ENCODE results near the gene TRIM29. TPM values are rescaled to one million over a fixed set of nuclear protein-coding genes. Genes with fewer than 3 reads are reported as not detected.

TRIM29 gene
- total and polyA plus RNA-seq, 2 of the 13 experiments (the other 11 are each of a cell fraction or from before 2014, with no cell fraction given) = 0.86 TPM

DNA sequence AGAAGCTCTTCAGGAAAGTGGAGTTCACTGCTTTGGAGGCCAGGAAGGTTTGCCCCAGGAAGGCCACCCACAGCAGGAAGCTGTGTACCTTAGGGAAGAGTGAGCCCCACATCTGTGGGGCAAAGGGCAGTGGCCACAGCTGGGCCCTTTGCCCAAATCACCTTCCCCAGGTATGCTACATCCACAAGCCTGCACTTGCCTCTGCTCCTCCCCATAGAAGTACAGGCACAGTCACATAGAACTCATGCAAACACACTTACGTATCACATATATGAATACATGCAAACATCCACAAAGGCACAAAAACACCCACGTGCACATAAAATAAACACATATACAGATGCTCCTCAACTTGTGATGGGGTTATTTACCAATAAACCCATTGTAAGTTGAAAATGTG lies 2.1 kb downstream of the TRIM29 start:
- Histone ChIP-seq H3K36me3 (replicated peaks in 1 of 2; ENCODE audit: control insufficient read depth in 1 of 2, insufficient read depth in 2 of 2, low read length in 2 of 2) (no peaks in the 10 kb centered on the region), H3K4me2 (ENCODE audit: low read depth, low read length) (no peak overlapping the region), H3K4me1 (ENCODE audit: insufficient read depth, low read length) (no peaks in the 10 kb centered on the region), H3K4me3 (replicated peaks in 1 of 3; ENCODE audit: insufficient read depth in 1 of 3, low read depth in 2 of 3, low read length in 3 of 3) (no peak overlapping the region), H3K79me2 (ENCODE audit: insufficient read depth, low read length) (no peaks in the 10 kb centered on the region), H3K9me3 (ENCODE audit: low read length) (no peaks in the 10 kb centered on the region), H3K27ac (ENCODE audit: extremely low read length, insufficient read depth, low read length) (no peak overlapping the region), H3K27me3 (ENCODE audit: control insufficient read depth in 1 of 2, insufficient read depth in 2 of 2, low read length in 2 of 2) (peaks cover 19 to 70% of the 10 kb centered on the region in 2 experiments), H4K20me1 (ENCODE audit: insufficient read depth, low read length) (no peaks in the 10 kb centered on the region), H2AFZ (ENCODE audit: low read length) (no peak overlapping the region), H3K9ac (ENCODE audit: insufficient read depth, low read depth, low read length) (no peak overlapping the region)
- no TSS peak for BruUV-seq (replicated peaks)
- ChIA-PET POLR2A (no interaction called here), CTCF (ENCODE audit: low intra/inter-chr PET ratio, low total read pairs) (no interaction called here)
- in situ Hi-C loops (cut with HindIII; ENCODE audit: extremely low pct_ligation_motif_present, low pct_unique_long_range_greater_than_20kb) = no loop called here
- intact Hi-C loops (cut with micrococcal nuclease; ENCODE audit: unreplicated experiment) = no loop called here
- no peak for TF ChIP-seq ZNF501 (CRISPR knock-in tag; IDR thresholded peaks at IDR 0.05)
- no peak for TF ChIP-seq CEBPB (IDR thresholded peaks at IDR 0.05; ENCODE audit: borderline replicate concordance, low read depth, low read length)
- TF ChIP-seq ZKSCAN8 (CRISPR knock-in tag; IDR thresholded peaks at IDR 0.05; ENCODE audit: borderline replicate concordance) = no peak
- TF ChIP-seq, protein P1, sequence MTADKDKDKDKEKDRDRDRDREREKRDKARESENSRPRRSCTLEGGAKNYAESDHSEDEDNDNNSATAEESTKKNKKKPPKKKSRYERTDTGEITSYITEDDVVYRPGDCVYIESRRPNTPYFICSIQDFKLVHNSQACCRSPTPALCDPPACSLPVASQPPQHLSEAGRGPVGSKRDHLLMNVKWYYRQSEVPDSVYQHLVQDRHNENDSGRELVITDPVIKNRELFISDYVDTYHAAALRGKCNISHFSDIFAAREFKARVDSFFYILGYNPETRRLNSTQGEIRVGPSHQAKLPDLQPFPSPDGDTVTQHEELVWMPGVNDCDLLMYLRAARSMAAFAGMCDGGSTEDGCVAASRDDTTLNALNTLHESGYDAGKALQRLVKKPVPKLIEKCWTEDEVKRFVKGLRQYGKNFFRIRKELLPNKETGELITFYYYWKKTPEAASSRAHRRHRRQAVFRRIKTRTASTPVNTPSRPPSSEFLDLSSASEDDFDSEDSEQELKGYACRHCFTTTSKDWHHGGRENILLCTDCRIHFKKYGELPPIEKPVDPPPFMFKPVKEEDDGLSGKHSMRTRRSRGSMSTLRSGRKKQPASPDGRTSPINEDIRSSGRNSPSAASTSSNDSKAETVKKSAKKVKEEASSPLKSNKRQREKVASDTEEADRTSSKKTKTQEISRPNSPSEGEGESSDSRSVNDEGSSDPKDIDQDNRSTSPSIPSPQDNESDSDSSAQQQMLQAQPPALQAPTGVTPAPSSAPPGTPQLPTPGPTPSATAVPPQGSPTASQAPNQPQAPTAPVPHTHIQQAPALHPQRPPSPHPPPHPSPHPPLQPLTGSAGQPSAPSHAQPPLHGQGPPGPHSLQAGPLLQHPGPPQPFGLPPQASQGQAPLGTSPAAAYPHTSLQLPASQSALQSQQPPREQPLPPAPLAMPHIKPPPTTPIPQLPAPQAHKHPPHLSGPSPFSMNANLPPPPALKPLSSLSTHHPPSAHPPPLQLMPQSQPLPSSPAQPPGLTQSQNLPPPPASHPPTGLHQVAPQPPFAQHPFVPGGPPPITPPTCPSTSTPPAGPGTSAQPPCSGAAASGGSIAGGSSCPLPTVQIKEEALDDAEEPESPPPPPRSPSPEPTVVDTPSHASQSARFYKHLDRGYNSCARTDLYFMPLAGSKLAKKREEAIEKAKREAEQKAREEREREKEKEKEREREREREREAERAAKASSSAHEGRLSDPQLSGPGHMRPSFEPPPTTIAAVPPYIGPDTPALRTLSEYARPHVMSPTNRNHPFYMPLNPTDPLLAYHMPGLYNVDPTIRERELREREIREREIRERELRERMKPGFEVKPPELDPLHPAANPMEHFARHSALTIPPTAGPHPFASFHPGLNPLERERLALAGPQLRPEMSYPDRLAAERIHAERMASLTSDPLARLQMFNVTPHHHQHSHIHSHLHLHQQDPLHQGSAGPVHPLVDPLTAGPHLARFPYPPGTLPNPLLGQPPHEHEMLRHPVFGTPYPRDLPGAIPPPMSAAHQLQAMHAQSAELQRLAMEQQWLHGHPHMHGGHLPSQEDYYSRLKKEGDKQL (CRISPR knock-in tag; IDR thresholded peaks at IDR 0.05; ENCODE audit: low read depth) = no peak
- TF ChIP-seq HNRNPK (IDR thresholded peaks at IDR 0.05; ENCODE audit: low read depth, low read length, poor library complexity, severe bottlenecking) = no peak
- no peak for TF ChIP-seq ZNF17 (CRISPR knock-in tag; IDR thresholded peaks at IDR 0.05)
- no peak for FAIRE-seq
- 32% methylated on average over 2 of the region's 2 CpGs for WGBS (ENCODE audit: low lambda C conversion rate)
- no peak for DNase-seq (ENCODE audit: low spot score)
- no peak for ATAC-seq

Data from HepG2 (cell line).